Measurements from ENCODE around the gene ATG10.
A peak's percentile ranks its signal among the peaks of the same experiment; 100 is the strongest.

- no peak for TF ChIP-seq ARNT (IDR thresholded peaks at IDR 0.05)
- TF ChIP-seq HDGF (IDR thresholded peaks at IDR 0.05; ENCODE audit: borderline replicate concordance), result no peak
- no peak for TF ChIP-seq NFRKB (IDR thresholded peaks at IDR 0.05)
- no peak for TF ChIP-seq CTBP1 (IDR thresholded peaks at IDR 0.05; ENCODE audit: borderline replicate concordance)
- TF ChIP-seq TARDBP (IDR thresholded peaks at IDR 0.05), result no peak
- TF ChIP-seq ZNF384 (IDR thresholded peaks at IDR 0.05), result peak; percentile 72
- no peak for TF ChIP-seq PKNOX1 (IDR thresholded peaks at IDR 0.05)
- TF ChIP-seq FOXK2 (IDR thresholded peaks at IDR 0.05), result no peak
- no peak for TF ChIP-seq FOXA1 (IDR thresholded peaks at IDR 0.05)
- TF ChIP-seq ELF4 (IDR thresholded peaks at IDR 0.05), result no peak
- TF ChIP-seq BHLHE40 (IDR thresholded peaks at IDR 0.05; ENCODE audit: borderline replicate concordance), result no peak
- peak; percentile 30 for TF ChIP-seq L3MBTL2 (conservative IDR thresholded peaks at IDR 0.05)
These were observed 612 bp upstream of the ATG10 start for GRCh38 chr5:81971111-81971711.

All from HEK293T (cell line).